NCI-H1092 treated with DMSO at 0.1 percent for 48 hours (cell line): ENCODE results near the gene LSP1.
"Not testable (repeated sequence)": the region's sequence is repeated elsewhere in the genome, so short reads cannot be mapped to it uniquely, and the experiment has no call there.

Source experiments
- DNase-seq: peaks from one replicate; lab custom pipeline; 2025; lab: John Stamatoyannopoulos, UW

Gene LSP1

GRCh38 chr11:1877211-1878136 is 24.6 kb downstream of the LSP1 start:
- DNase-seq: peak; percentile 40

- no peak for DNase-seq
These were observed 25.5 kb downstream of the LSP1 start for GRCh38 chr11:1878137-1879031.

- DNase-seq: no peak
These were observed 26.6 kb downstream of the LSP1 start for GRCh38 chr11:1879342-1879940.

GRCh38 chr11:1879941-1880720 is 27.2 kb downstream of the LSP1 start:
- no peak for DNase-seq

GRCh38 chr11:1880746-1881441 is 28.0 kb downstream of the LSP1 start:
- no peak for DNase-seq

GRCh38 chr11:1881442-1882264 is 28.8 kb downstream of the LSP1 start:
- no peak for DNase-seq

- peak; percentile 63 for DNase-seq
These were observed 29.7 kb downstream of the LSP1 start for GRCh38 chr11:1882265-1883238.

- DNase-seq: no peak
These were observed 30.7 kb downstream of the LSP1 start for GRCh38 chr11:1883346-1884302.

GRCh38 chr11:1884303-1884700 is 31.4 kb downstream of the LSP1 start:
- no peak for DNase-seq

- not testable (repeated sequence) for DNase-seq
These were observed 33.7 kb downstream of the LSP1 start for GRCh38 chr11:1886551-1886950.

- no peak for DNase-seq
These were observed 34.8 kb downstream of the LSP1 start for GRCh38 chr11:1887451-1888346.

GRCh38 chr11:1888347-1888753 is 35.5 kb downstream of the LSP1 start:
- no peak for DNase-seq

GRCh38 chr11:1888811-1889210 is 35.9 kb downstream of the LSP1 start:
- DNase-seq: no peak

GRCh38 chr11:1889224-1889930 is 36.5 kb downstream of the LSP1 start:
- DNase-seq: no peak

- DNase-seq: no peak
These were observed 37.3 kb downstream of the LSP1 start for GRCh38 chr11:1889941-1890855.
